Activated effector memory CD4-positive, alpha-beta T cell treated with anti-CD3 and anti-CD28 coated beads, Interleukin-2, amount 50 U/mL, for 16 hours (primary cell): Measurements from ENCODE around the gene KCNG2.

Experiments
- DNase-seq: peaks from one replicate; pipeline ENCODE4 v3.0.0-alpha.2; 2020

Gene KCNG2

GRCh38 chr18:79786304-79786703 is 11.4 kb upstream of the KCNG2 start:
- DNase-seq, result peak; percentile 53

- DNase-seq, result peak; percentile 41
Observed at GRCh38 chr18:79786786-79787526, 10.8 kb upstream of the KCNG2 start.

- no peak for DNase-seq
Observed at GRCh38 chr18:79787527-79787864, 10.2 kb upstream of the KCNG2 start.

- DNase-seq, result peak; percentile 30
Observed at GRCh38 chr18:79787865-79788733, 9.6 kb upstream of the KCNG2 start.

- DNase-seq, result peak; percentile 53
Observed at GRCh38 chr18:79788734-79789085, 9.0 kb upstream of the KCNG2 start.

- peak; percentile 51 for DNase-seq
Observed at GRCh38 chr18:79789091-79789891, 8.4 kb upstream of the KCNG2 start.

- DNase-seq, result peak; percentile 46
Observed at GRCh38 chr18:79789901-79790890, 7.5 kb upstream of the KCNG2 start.

- peak; percentile 21 for DNase-seq
Observed at GRCh38 chr18:79790996-79791972, 6.5 kb upstream of the KCNG2 start.

DNA sequence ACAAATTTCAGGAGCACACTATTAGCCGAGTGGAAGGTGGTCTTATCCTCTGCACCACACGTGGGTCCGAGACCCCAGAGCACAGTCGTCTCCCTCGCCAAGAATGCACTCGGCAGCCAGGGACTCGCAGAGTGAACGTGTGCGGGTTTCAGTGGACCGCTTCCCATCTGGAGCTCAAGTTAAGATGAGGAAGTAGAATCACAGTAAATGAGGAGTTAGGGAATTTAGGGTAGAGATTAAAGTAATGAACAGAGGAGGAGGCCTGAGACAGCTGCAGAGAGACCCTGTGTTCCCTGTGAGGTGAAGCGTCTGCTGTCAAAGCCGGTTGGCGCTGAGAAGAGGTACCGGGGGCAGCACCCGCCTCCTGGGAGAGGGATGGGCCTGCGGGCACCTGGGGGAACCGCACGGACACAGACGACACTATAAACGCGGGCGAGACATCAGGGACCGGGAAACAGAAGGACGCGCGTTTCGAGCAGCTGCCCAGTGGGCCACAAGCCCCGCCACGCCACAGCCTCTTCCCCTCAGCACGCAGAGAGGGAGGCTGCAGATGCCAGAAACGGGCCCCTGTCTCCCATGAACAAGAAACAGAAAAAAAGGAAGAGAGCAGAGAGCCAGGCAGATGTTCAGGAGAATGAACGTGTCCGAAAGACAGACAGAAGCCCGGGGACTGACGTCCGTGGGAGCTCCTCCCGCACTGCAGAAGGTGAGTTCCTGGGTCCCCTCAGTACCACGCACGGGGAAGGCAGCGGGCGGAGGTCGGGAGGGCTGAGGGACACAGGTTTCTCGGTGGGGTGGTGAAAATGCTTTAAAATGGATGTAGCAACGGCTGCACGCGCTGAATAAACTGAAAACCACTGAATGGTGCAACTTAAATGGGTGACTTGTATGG is 5.4 kb upstream of the KCNG2 start:
- peak; percentile 21 for DNase-seq

- peak; percentile 25 for DNase-seq
Observed at GRCh38 chr18:79792988-79793355, 4.8 kb upstream of the KCNG2 start.

DNA sequence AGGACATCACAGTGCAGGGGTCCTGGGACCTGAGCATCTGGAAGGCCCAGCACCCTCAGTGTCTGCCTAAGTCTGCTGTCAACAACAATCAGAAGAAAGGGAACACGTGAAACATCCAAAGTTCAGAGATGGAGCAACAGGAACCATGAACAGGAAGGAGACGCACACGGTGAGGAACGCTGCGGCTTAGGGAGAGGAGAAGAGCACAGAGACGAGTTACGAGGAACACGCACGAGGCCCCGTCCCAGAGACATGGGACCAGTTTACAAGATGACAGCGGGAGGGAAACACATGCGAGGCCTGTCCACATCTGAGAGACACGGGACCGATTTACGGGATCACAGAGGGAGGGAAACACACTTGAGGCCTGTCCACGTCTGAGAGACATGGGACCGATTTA is 2.9 kb upstream of the KCNG2 start:
- no peak for DNase-seq

DNA sequence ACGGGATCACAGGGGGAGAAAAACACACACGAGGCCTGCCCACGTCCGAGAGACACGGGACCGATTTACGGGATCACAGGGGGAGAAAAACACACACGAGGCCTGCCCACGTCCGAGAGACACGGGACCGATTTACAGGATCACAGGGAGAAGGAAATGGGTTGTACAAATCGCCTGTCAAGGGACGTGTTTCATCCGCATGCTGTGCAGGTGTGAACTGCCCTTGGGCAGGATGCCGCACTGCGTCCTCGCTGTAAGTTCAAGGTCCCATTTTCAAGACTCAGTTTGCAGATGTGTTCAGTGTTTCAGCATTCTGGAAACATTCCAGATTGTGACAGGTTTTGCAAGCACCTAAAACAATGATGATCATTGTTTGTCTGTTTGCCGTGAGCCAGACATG is 2.3 kb upstream of the KCNG2 start:
- no peak for DNase-seq

DNA sequence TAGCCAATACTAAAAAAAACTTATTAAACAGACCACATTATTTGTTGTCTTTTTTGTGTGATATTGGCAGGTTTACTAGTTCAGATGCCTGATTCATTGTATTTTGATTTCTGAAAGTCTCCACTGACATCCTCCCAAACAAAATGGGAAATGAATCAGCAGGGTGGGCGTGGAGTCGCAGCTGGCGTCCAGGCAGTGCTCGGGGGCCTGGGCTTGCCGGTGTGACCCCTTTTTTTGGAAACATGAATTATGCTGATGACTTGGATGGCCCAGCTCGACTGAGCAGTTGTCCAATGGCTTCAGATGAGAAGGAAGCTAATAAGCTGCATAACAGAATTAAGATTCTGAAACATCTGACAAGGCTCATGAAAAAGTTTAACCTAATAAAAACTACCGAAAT is 1.7 kb upstream of the KCNG2 start:
- DNase-seq, result no peak

DNA sequence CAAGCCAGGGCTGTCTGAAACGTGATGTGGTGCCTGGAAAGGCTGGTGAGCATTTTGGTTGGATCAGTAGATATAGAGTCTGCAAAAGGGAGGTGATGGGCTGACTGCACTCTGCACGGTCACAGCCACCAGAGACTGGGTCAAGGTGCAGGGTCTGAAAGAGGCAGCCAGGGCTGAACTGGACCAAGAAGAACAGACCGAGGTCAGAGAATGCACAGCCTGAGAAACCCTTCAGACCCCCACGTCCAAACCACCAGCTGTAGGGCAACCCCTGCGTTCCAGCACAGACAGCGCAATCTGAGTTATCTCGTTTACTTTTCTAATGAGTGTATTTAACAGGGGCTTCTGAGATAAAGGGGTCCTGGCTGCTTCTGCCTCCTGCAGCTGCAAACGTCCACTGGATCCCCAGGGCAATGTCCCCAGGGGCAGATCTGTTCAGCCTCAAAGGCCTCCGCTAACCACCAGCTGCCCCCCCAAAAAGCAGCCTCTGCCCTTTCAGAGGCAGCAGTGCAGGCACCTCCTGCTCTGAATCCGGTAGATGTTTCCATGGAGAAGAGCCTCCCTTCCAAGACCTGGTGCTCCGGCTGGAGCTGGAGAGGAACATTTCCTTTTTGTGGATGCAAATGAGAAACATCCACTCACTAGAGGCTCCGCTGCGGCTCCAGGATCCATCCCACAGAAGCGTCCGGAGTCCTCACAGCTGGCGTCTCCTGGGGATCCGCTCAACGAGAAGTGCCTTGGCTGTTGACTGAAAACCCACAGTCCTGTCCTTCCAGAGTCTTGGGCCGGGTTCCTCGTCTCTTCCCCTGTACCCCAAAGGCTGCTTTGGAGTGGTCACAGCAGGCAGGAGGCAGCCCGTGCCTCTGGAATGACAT is 970 bp upstream of the KCNG2 start:
- no peak for DNase-seq

DNA sequence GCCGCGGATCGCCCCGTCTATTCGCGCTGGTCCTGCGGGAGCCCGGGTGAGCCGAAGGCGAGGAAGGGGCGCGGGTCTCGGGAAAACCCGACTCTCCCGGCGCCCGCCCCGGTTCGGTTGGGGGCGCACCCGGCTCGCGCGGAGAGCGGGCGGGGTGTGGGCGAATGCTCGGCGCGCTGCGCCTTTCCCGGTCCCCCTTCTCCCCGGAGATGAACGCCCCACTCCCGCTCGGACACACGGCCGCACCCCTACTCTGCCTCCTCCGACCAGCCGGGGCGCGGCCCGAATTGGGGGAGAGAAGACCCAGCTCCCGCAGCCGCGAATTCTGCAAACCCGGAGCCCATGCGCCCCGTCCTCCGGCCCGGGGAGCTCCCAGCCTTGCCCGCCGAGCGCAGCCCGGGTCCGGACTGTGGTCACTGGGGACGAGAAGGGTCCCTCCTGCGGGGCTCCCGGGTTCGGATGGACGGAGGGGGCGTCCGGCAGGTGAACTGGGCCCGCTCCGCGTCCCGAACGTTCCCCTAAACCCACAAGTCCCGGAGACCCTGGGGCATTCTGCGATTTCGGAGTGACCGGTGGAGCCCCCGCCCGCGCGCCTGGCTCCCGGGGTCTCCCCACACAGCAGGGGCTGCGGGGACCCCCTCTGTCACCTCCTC is 734 bp downstream of the KCNG2 start:
- no peak for DNase-seq

GRCh38 chr18:79798999-79799370 is 1.2 kb downstream of the KCNG2 start:
- no peak for DNase-seq

DNA sequence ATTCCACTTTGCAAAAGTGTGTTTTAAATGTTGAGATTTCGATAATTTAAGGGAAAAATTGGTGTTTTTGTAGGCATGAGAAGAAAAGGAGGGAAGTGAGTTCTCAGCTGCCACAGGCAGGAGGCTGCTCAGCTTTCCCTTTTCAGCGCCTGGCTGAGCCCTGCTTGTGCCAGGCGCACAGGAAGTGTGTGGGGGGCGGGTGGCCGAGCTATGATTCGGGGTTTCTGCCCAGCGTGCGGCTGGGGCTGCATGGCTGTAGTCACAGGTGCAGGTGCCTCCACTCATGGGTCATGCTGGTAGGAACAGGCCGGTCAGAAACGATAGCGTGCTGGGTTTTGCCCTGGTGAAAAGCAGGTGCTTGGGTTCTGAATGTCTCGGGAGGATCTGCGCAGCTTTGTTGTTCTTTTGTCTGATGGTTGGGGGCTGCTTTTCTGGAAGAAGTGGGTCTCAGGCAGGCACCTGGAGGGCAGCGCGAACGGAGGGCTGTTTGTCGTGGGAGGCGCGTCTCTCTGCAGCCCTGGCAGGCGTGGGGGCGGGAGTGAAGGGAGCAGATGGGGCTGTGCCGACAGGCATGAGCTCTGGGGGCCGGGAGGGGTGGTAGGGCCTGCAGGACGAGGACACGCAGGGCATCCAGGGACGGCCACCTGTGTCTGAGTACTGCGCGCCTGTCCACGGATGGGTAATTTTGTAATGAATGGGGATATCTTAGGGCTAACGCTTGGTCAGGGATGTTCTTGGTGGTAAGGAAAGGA is 2.1 kb downstream of the KCNG2 start:
- peak; percentile 53 for DNase-seq
